Progenitor cell of endocrine pancreas (in vitro differentiated cells): ENCODE results near the gene PSD. TPM values are rescaled to one million over a fixed set of nuclear protein-coding genes. Genes with fewer than 3 reads are reported as not detected.
A peak's percentile ranks its signal among the peaks of the same experiment; 100 is the strongest.

ENCODE experiments used
- DNase-seq: peaks from one replicate; pipeline ENCODE4 v3.0.0; 2021; ENCODE audit warnings: low spot score; ENCODE audit not compliant: unreplicated experiment
- H3K27ac Mint-ChIP-seq: 2 replicates; pipeline ENCODE4 v1.8.0; 2021; ENCODE audit warnings: mild to moderate bottlenecking, moderate library complexity, mixed read lengths
- H3K27me3 Mint-ChIP-seq: 2 replicates; pipeline ENCODE4 v1.8.0; 2021; ENCODE audit warnings: mixed read lengths
- H3K36me3 Mint-ChIP-seq: 2 replicates; pipeline ENCODE4 v1.8.0; 2022; ENCODE audit warnings: mixed read lengths; ENCODE audit not compliant: insufficient read depth
- H3K4me1 Mint-ChIP-seq: 2 replicates; pipeline ENCODE4 v1.8.0; 2021; ENCODE audit warnings: low read depth, mixed read lengths
- H3K4me3 Mint-ChIP-seq: 2 replicates; pipeline ENCODE4 v1.8.0; 2021; ENCODE audit warnings: low read depth, mild to moderate bottlenecking, moderate library complexity, mixed read lengths
- H3K9me3 Mint-ChIP-seq: 2 replicates; pipeline ENCODE4 v1.8.0; 2021; ENCODE audit warnings: low read depth, mixed read lengths
- CTCF ChIP-seq: fragments of 200-600 bp; sonication (generic); IDR thresholded peaks from one replicate; pipeline ENCODE4 v1.5.0; 2021; ENCODE audit warnings: antibody characterized with exemption, mild to moderate bottlenecking; ENCODE audit not compliant: unreplicated experiment
- total RNA-seq: library from RNA; stranded (reverse); gene quantifications from 2 replicates; pipeline ENCODE4 v1.2.1, GENCODE V29; 2021

PSD gene
- total RNA-seq, 1 donor from 2014 or later = 8.9 TPM

GRCh38 chr10:102425444-102425843 is 6.9 kb upstream of the PSD start:
- TF ChIP-seq CTCF = no peak
- no peak for DNase-seq
- no peaks in the 10 kb centered on the region for H3K36me3 Mint-ChIP-seq
- H3K27me3 Mint-ChIP-seq = no peaks in the 10 kb centered on the region
- H3K4me3 Mint-ChIP-seq = no peak overlapping the region
- no peak overlapping the region for H3K27ac Mint-ChIP-seq
- H3K4me1 Mint-ChIP-seq = peaks cover 7% of the 10 kb centered on the region
- no peaks in the 10 kb centered on the region for H3K9me3 Mint-ChIP-seq

- H3K4me1 Mint-ChIP-seq = peaks cover 8% of the 10 kb centered on the region
- H3K9me3 Mint-ChIP-seq = no peaks in the 10 kb centered on the region
- no peaks in the 10 kb centered on the region for H3K27me3 Mint-ChIP-seq
- H3K4me3 Mint-ChIP-seq = no peak overlapping the region
- DNase-seq = no peak
- H3K27ac Mint-ChIP-seq = no peak overlapping the region
- no peaks in the 10 kb centered on the region for H3K36me3 Mint-ChIP-seq
- TF ChIP-seq CTCF = no peak
Observed at GRCh38 chr10:102424916-102425315, 6.3 kb upstream of the PSD start.

GRCh38 chr10:102424145-102424544 is 5.6 kb upstream of the PSD start:
- no peak for TF ChIP-seq CTCF
- Mint-ChIP-seq H3K36me3 (no peaks in the 10 kb centered on the region), H3K4me3 (no peak overlapping the region), H3K4me1 (peaks cover 12% of the 10 kb centered on the region), H3K27ac (no peak overlapping the region), H3K9me3 (no peaks in the 10 kb centered on the region), H3K27me3 (peaks cover 2% of the 10 kb centered on the region)
- DNase-seq = no peak

GRCh38 chr10:102423372-102423968 is 4.9 kb upstream of the PSD start:
- no peaks in the 10 kb centered on the region for H3K36me3 Mint-ChIP-seq
- TF ChIP-seq CTCF = no peak
- DNase-seq = no peak
- no peaks in the 10 kb centered on the region for H3K9me3 Mint-ChIP-seq
- H3K27me3 Mint-ChIP-seq = peaks cover 7% of the 10 kb centered on the region
- no peak overlapping the region for H3K4me3 Mint-ChIP-seq
- H3K27ac Mint-ChIP-seq = no peak overlapping the region
- peaks cover 16% of the 10 kb centered on the region for H3K4me1 Mint-ChIP-seq

GRCh38 chr10:102422545-102423129 is 4.1 kb upstream of the PSD start:
- Mint-ChIP-seq H3K36me3 (no peaks in the 10 kb centered on the region), H3K27me3 (peaks cover 15% of the 10 kb centered on the region), H3K4me1 (peaks cover 16% of the 10 kb centered on the region), H3K27ac (peak overlapping the region; percentile 45), H3K9me3 (no peaks in the 10 kb centered on the region), H3K4me3 (peak overlapping the region; percentile 99)
- peak; percentile 78 for TF ChIP-seq CTCF
- peak; percentile 61 for DNase-seq
